ENCODE results near the gene DAP. TPM values are rescaled to one million over a fixed set of nuclear protein-coding genes. Genes with fewer than 3 reads are reported as not detected.

Gene DAP
- total and polyA plus RNA-seq, 2 of the 13 experiments (the other 11 are each of a cell fraction or from before 2014, with no cell fraction given) = 22.0 to 57.5 TPM

DNA sequence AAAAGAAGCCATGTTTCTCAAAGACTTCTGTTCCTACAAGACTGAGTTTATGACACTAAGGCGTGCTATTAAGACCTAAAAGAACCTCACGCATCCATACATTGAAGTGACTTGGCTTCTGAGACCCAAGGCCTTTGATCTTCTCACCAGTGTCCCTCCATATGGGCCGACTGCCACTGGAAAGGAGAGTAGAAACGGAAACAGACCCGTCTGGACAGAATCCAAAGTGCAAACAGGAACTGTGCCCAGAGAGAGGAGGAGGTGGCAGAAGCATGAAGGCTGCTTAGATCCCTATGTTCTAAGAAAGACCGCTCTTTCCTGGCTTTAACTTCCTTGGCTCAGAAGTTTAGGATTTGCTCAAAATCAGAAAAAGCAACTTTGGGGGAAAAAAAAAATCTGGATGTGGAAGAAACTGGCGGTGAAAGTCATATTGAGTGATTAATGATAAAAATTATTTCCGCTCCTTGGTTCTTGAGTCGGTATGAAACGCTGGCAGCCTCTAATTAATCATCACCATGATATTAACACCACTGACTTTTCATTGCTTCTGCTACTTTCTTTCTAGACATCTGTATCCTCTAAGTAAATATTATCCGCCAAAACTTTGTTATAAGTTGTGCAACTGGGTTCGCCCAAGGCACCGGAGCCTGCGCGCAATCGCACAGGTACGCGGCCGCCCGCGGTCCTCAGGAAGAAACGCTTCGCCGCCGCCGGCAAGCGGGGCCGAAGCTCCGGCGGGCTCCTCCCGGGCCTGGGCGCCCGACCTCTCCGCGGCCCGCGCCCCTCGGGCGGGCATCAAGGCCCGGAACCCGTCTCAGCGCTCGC lies 726 bp downstream of the DAP start (continued):
- TF ChIP-seq, protein P1, sequence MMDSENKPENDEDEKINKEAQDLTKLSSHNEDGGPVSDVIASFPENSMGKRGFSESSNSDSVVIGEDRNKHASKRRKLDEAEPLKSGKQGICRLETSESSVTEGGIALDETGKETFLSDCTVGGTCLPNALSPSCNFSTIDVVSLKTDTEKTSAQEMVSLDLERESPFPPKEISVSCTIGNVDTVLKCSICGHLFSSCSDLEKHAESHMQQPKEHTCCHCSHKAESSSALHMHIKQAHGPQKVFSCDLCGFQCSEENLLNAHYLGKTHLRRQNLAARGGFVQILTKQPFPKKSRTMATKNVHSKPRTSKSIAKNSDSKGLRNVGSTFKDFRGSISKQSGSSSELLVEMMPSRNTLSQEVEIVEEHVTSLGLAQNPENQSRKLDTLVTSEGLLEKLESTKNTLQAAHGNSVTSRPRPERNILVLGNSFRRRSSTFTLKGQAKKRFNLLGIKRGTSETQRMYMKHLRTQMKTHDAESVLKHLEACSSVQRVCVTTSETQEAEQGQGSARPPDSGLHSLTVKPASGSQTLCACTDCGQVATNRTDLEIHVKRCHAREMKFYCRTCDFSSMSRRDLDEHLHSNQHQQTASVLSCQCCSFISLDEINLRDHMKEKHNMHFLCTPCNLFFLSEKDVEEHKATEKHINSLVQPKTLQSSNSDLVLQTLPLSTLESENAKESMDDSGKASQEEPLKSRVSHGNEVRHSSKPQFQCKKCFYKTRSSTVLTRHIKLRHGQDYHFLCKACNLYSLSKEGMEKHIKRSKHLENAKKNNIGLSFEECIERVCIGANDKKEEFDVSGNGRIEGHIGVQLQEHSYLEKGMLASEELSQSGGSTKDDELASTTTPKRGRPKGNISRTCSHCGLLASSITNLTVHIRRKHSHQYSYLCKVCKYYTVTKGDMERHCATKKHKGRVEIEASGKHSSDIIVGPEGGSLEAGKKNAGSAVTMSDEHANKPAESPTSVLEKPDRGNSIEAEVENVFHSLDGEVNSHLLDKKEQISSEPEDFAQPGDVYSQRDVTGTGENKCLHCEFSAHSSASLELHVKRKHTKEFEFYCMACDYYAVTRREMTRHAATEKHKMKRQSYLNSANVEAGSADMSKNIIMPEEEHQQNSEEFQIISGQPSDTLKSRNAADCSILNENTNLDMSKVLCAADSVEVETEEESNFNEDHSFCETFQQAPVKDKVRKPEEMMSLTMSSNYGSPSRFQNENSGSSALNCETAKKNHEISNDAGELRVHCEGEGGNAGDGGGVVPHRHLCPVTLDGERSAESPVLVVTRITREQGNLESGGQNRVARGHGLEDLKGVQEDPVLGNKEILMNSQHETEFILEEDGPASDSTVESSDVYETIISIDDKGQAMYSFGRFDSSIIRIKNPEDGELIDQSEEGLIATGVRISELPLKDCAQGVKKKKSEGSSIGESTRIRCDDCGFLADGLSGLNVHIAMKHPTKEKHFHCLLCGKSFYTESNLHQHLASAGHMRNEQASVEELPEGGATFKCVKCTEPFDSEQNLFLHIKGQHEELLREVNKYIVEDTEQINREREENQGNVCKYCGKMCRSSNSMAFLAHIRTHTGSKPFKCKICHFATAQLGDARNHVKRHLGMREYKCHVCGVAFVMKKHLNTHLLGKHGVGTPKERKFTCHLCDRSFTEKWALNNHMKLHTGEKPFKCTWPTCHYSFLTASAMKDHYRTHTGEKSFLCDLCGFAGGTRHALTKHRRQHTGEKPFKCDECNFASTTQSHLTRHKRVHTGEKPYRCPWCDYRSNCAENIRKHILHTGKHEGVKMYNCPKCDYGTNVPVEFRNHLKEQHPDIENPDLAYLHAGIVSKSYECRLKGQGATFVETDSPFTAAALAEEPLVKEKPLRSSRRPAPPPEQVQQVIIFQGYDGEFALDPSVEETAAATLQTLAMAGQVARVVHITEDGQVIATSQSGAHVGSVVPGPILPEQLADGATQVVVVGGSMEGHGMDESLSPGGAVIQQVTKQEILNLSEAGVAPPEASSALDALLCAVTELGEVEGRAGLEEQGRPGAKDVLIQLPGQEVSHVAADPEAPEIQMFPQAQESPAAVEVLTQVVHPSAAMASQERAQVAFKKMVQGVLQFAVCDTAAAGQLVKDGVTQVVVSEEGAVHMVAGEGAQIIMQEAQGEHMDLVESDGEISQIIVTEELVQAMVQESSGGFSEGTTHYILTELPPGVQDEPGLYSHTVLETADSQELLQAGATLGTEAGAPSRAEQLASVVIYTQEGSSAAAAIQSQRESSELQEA (CRISPR knock-in tag; IDR thresholded peaks at IDR 0.05; ENCODE audit: not compliant biosample characterization) = no peak
- TF ChIP-seq, protein P2, sequence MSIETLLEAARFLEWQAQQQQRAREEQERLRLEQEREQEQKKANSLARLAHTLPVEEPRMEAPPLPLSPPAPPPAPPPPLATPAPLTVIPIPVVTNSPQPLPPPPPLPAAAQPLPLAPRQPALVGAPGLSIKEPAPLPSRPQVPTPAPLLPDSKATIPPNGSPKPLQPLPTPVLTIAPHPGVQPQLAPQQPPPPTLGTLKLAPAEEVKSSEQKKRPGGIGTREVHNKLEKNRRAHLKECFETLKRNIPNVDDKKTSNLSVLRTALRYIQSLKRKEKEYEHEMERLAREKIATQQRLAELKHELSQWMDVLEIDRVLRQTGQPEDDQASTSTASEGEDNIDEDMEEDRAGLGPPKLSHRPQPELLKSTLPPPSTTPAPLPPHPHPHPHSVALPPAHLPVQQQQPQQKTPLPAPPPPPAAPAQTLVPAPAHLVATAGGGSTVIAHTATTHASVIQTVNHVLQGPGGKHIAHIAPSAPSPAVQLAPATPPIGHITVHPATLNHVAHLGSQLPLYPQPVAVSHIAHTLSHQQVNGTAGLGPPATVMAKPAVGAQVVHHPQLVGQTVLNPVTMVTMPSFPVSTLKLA (IDR thresholded peaks at IDR 0.05) = no peak
- TF ChIP-seq GZF1 (CRISPR knock-in tag; IDR thresholded peaks at IDR 0.05) = no peak
- TF ChIP-seq, protein P3, sequence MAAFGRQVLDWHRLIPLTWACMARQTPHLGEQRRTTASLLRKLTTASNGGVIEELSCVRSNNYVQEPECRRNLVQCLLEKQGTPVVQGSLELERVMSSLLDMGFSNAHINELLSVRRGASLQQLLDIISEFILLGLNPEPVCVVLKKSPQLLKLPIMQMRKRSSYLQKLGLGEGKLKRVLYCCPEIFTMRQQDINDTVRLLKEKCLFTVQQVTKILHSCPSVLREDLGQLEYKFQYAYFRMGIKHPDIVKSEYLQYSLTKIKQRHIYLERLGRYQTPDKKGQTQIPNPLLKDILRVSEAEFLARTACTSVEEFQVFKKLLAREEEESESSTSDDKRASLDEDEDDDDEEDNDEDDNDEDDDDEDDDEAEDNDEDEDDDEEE (CRISPR knock-in tag; IDR thresholded peaks at IDR 0.05) = no peak
- TF ChIP-seq, protein P4, sequence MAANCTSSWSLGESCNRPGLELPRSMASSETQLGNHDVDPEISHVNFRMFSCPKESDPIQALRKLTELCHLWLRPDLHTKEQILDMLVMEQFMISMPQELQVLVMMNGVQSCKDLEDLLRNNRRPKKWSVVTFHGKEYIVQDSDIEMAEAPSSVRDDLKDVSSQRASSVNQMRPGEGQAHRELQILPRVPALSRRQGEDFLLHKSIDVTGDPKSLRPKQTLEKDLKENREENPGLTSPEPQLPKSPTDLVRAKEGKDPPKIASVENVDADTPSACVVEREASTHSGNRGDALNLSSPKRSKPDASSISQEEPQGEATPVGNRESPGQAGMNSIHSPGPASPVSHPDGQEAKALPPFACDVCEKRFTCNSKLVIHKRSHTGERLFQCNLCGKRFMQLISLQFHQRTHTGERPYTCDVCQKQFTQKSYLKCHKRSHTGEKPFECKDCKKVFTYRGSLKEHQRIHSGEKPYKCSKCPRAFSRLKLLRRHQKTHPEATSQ (CRISPR knock-in tag; IDR thresholded peaks at IDR 0.05; ENCODE audit: borderline replicate concordance) = no peak
- TF ChIP-seq ZNF629 (CRISPR knock-in tag; conservative IDR thresholded peaks at IDR 0.05) = no peak
- TF ChIP-seq, protein P5, sequence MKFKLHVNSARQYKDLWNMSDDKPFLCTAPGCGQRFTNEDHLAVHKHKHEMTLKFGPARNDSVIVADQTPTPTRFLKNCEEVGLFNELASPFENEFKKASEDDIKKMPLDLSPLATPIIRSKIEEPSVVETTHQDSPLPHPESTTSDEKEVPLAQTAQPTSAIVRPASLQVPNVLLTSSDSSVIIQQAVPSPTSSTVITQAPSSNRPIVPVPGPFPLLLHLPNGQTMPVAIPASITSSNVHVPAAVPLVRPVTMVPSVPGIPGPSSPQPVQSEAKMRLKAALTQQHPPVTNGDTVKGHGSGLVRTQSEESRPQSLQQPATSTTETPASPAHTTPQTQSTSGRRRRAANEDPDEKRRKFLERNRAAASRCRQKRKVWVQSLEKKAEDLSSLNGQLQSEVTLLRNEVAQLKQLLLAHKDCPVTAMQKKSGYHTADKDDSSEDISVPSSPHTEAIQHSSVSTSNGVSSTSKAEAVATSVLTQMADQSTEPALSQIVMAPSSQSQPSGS (CRISPR knock-in tag; IDR thresholded peaks at IDR 0.05) = peak; percentile 52; the same call in 1 of the 2 replicates
- no peak for TF ChIP-seq NR2F1 (CRISPR knock-in tag; IDR thresholded peaks at IDR 0.05)
- no peak for TF ChIP-seq NCOA5 (CRISPR knock-in tag; IDR thresholded peaks at IDR 0.05)
- TF ChIP-seq SRSF9 (IDR thresholded peaks at IDR 0.05; ENCODE audit: borderline replicate concordance, insufficient read depth, low read depth, low read length, poor library complexity, severe bottlenecking) = no peak
- no peak for TF ChIP-seq ESRRA (CRISPR knock-in tag; IDR thresholded peaks at IDR 0.05; ENCODE audit: low read depth)
- TF ChIP-seq ZNF747 (CRISPR knock-in tag; IDR thresholded peaks at IDR 0.05; ENCODE audit: borderline replicate concordance) = no peak
- no peak for TF ChIP-seq ZNF7 (CRISPR knock-in tag; IDR thresholded peaks at IDR 0.05)
- TF ChIP-seq REL (CRISPR knock-in tag; conservative IDR thresholded peaks at IDR 0.05) = no peak

Measured in HepG2 (cell line).